ENCODE data around the gene ITPRIPL2. TPM values are rescaled to one million over a fixed set of nuclear protein-coding genes. Genes with fewer than 3 reads are reported as not detected.

Gene ITPRIPL2
- total RNA-seq, 1 experiment from 2014 or later: 21.6 TPM

DNA sequence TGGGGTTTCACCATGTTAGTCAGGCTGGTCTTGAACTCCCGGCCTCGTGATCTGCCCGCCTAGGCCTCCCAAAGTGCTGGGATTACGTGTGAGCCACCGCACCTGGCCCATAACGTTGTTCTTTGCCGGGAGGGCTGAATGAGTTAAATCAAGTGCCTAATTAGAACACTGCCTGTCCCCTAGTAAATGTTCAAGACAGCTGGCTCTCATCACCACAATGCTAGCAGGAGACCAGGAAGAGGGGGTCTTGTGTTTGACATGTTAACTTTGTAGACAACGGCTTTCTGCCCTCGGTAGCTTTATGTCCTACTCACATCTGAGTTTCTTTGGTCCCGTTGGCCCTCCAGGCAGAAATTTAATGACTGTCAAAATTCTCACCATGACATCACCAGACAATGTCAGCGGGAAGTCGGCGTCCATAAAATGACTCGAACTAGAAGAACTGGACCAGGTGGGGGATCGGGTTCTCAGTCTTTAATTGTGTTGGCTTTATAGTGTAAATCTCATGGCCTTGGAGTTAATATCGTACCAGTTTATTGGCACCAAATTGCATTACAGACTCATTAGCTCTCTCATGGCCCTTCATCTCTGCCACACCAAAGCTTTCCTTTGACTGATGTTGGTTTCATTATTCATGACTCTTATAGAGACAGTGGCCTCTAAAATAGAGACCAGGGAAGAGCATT is 11.4 kb upstream of the ITPRIPL2 start:
- no peak for ATAC-seq
- no TSS peak for BruUV-seq (replicated peaks)

DNA sequence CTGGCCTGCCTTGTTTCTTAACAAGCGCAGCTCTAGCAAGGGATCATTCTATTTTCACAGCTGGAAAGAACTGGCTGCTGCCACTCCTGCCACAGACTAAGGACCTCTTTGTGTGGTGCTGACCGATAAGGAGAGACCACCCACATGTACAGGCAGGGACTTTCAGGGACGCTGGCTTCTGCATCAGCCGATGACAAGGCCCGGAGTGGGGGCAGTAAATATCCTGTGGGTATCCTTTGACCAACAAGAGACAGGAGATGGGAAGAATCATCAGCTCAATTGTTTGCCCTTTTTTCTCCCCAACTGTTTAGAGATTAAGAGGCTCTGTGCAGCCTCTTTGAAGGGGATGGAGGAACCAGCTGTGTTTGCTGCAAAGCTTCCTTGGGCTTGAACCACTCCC is 9.2 kb upstream of the ITPRIPL2 start:
- no peaks in the 10 kb centered on the region for H3K36me3 ChIP-seq (ENCODE audit: low read depth, low read length)
- H3F3A ChIP-seq (ENCODE audit: low read length, unreplicated experiment): no peaks in the 10 kb centered on the region
- no peak for ATAC-seq
- no peaks in the 10 kb centered on the region for H3K9me2 ChIP-seq (replicated peaks; ENCODE audit: low read length)
- intact Hi-C loops (cut with micrococcal nuclease): no loop called here
- no peak overlapping the region for H3K27ac ChIP-seq (ENCODE audit: low read length)
- no peaks in the 10 kb centered on the region for H3K79me2 ChIP-seq (ENCODE audit: low read length)
- CTCF ChIA-PET: no interaction called here
- H3K4me3 ChIP-seq (ENCODE audit: low read length): no peak overlapping the region
- BruUV-seq (replicated peaks): no TSS peak
- no peaks in the 10 kb centered on the region for H3K9me3 ChIP-seq (ENCODE audit: low read length)
- H3K4me2 ChIP-seq (ENCODE audit: low read length): no peak overlapping the region
- TF ChIP-seq, protein P1, sequence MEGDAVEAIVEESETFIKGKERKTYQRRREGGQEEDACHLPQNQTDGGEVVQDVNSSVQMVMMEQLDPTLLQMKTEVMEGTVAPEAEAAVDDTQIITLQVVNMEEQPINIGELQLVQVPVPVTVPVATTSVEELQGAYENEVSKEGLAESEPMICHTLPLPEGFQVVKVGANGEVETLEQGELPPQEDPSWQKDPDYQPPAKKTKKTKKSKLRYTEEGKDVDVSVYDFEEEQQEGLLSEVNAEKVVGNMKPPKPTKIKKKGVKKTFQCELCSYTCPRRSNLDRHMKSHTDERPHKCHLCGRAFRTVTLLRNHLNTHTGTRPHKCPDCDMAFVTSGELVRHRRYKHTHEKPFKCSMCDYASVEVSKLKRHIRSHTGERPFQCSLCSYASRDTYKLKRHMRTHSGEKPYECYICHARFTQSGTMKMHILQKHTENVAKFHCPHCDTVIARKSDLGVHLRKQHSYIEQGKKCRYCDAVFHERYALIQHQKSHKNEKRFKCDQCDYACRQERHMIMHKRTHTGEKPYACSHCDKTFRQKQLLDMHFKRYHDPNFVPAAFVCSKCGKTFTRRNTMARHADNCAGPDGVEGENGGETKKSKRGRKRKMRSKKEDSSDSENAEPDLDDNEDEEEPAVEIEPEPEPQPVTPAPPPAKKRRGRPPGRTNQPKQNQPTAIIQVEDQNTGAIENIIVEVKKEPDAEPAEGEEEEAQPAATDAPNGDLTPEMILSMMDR (conservative IDR thresholded peaks at IDR 0.05; ENCODE audit: low read depth, low read length): no peak
- TF ChIP-seq EZH2 (IDR thresholded peaks at IDR 0.05; ENCODE audit: low read length, unreplicated experiment) (no peak), EZH2phosphoT487 (IDR thresholded peaks at IDR 0.05; ENCODE audit: borderline replicate concordance, low read length) (no peak)
- H4K20me1 ChIP-seq (ENCODE audit: low read length): no peaks in the 10 kb centered on the region
- H3K4me1 ChIP-seq (ENCODE audit: insufficient read depth, low read length): peaks cover 24% of the 10 kb centered on the region
- POLR2A ChIA-PET (ENCODE audit: unreplicated experiment): interaction anchor here (0.6 kb wide), 1 partner anchor 9 kb away, joined by 3 read pairs; no protein-coding TSS in a partner anchor
- no peak overlapping the region for H3K9ac ChIP-seq (ENCODE audit: low read length)
- no peak overlapping the region for H2AFZ ChIP-seq (ENCODE audit: low read length)
- DNase-seq: no peak
- H3K27me3 ChIP-seq (ENCODE audit: low read length): no peaks in the 10 kb centered on the region

More for the DNA sequence above, 11.4 kb upstream of the ITPRIPL2 start:
- intact Hi-C loops (cut with micrococcal nuclease): no loop called here
- Histone ChIP-seq H3F3A (ENCODE audit: low read length, unreplicated experiment) (no peaks in the 10 kb centered on the region), H3K27ac (ENCODE audit: low read length) (peak overlapping the region; percentile 26; the same call in 1 of the 2 replicates), H3K9me3 (ENCODE audit: low read length) (no peaks in the 10 kb centered on the region), H2AFZ (ENCODE audit: low read length) (no peak overlapping the region), H3K27me3 (ENCODE audit: low read length) (no peaks in the 10 kb centered on the region), H3K36me3 (ENCODE audit: low read depth, low read length) (no peaks in the 10 kb centered on the region), H3K9ac (ENCODE audit: low read length) (no peak overlapping the region), H3K4me2 (ENCODE audit: low read length) (peak overlapping the region; percentile 42), H4K20me1 (ENCODE audit: low read length) (no peaks in the 10 kb centered on the region), H3K9me2 (replicated peaks; ENCODE audit: low read length) (no peaks in the 10 kb centered on the region), H3K79me2 (ENCODE audit: low read length) (no peaks in the 10 kb centered on the region), H3K4me3 (ENCODE audit: low read length) (no peak overlapping the region), H3K4me1 (ENCODE audit: insufficient read depth, low read length) (peaks cover 12% of the 10 kb centered on the region)
- CTCF ChIA-PET: no interaction called here
- TF ChIP-seq, protein P1 (conservative IDR thresholded peaks at IDR 0.05; ENCODE audit: low read depth, low read length): no peak
- TF ChIP-seq EZH2phosphoT487 (IDR thresholded peaks at IDR 0.05; ENCODE audit: borderline replicate concordance, low read length): no peak
- no peak for TF ChIP-seq EZH2 (IDR thresholded peaks at IDR 0.05; ENCODE audit: low read length, unreplicated experiment)
- DNase-seq: peak; percentile 53
- POLR2A ChIA-PET (ENCODE audit: unreplicated experiment): no interaction called here

DNA sequence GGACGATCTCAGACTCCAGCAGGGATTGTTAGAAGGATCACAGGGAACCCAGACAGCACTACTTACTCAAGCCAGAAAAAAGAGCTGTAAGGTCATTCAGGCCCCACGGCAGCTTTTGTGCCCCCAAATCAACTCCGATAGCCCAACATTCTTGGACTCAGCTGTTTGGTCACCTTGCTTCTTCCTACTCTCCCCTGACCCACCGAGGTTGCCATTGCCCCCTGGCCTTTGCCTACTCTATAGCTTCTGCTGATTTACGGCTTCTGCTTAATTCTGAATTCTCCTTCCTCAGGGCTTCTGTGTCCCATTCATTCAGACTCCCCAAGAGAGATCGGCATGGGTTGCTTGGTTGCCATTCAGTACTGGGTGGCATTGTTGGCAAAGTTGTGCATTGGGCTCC is 8.6 kb upstream of the ITPRIPL2 start:
- no peak overlapping the region for H3K27ac ChIP-seq (ENCODE audit: low read length)
- intact Hi-C loops (cut with micrococcal nuclease): no loop called here
- ChIA-PET POLR2A (ENCODE audit: unreplicated experiment) (no interaction called here), CTCF (no interaction called here)
- no peaks in the 10 kb centered on the region for H3K27me3 ChIP-seq (ENCODE audit: low read length)
- no peaks in the 10 kb centered on the region for H3K36me3 ChIP-seq (ENCODE audit: low read depth, low read length)
- H3K79me2 ChIP-seq (ENCODE audit: low read length): no peaks in the 10 kb centered on the region
- no peak for DNase-seq
- H3K4me3 ChIP-seq (ENCODE audit: low read length): no peak overlapping the region
- no peak overlapping the region for H3K9ac ChIP-seq (ENCODE audit: low read length)
- ATAC-seq: no peak
- H3K9me2 ChIP-seq (replicated peaks; ENCODE audit: low read length): no peaks in the 10 kb centered on the region
- H3F3A ChIP-seq (ENCODE audit: low read length, unreplicated experiment): no peaks in the 10 kb centered on the region
- BruUV-seq (replicated peaks): no TSS peak
- TF ChIP-seq, protein P1 (conservative IDR thresholded peaks at IDR 0.05; ENCODE audit: low read depth, low read length): no peak
- TF ChIP-seq EZH2 (IDR thresholded peaks at IDR 0.05; ENCODE audit: low read length, unreplicated experiment): no peak
- no peak for TF ChIP-seq EZH2phosphoT487 (IDR thresholded peaks at IDR 0.05; ENCODE audit: borderline replicate concordance, low read length)
- no peaks in the 10 kb centered on the region for H3K9me3 ChIP-seq (ENCODE audit: low read length)
- H2AFZ ChIP-seq (ENCODE audit: low read length): no peak overlapping the region
- H4K20me1 ChIP-seq (ENCODE audit: low read length): no peaks in the 10 kb centered on the region
- H3K4me1 ChIP-seq (ENCODE audit: insufficient read depth, low read length): peaks cover 24% of the 10 kb centered on the region
- H3K4me2 ChIP-seq (ENCODE audit: low read length): no peak overlapping the region
